ENCODE measurements around the gene EIF2S2. TPM values are rescaled to one million over a fixed set of nuclear protein-coding genes. Genes with fewer than 3 reads are reported as not detected.

The EIF2S2 gene
- total and polyA plus RNA-seq, 2 donors (not counting 1 experiment from before 2014, with no cell fraction given): 11.3 to 26.4 TPM

DNA sequence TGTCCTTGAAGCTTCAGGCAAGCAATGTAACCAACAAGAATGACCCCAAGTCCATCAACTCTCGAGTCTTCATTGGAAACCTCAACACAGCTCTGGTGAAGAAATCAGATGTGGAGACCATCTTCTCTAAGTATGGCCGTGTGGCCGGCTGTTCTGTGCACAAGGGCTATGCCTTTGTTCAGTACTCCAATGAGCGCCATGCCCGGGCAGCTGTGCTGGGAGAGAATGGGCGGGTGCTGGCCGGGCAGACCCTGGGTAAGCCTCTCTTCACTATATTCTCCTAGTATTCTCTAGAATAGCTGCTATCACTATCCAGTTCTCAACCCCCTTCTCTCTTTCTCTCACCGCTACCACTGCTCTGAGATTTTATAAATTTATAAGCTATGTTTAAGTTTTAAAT, 40.0 kb downstream of the EIF2S2 start:
- Mint-ChIP-seq H3K4me3 (no peak overlapping the region), H3K27ac (no peak overlapping the region), H3K9me3 (ENCODE audit: insufficient read depth) (no peaks in the 10 kb centered on the region), H3K4me1 (peaks cover 21% of the 10 kb centered on the region), H3K27me3 (no peaks in the 10 kb centered on the region)
- Histone ChIP-seq H4K20me1 (ENCODE audit: control insufficient read depth, insufficient read depth, low read length, poor library complexity, severe bottlenecking) (peaks cover 85% of the 10 kb centered on the region), H3K9ac (ENCODE audit: low read length) (no peak overlapping the region), H3K79me2 (ENCODE audit: control insufficient read depth, insufficient read depth, low read length) (peaks cover 72% of the 10 kb centered on the region), H3K4me2 (replicated peaks; ENCODE audit: low read depth, low read length, poor library complexity, severe bottlenecking) (no peak overlapping the region), H3K27ac (ENCODE audit: low read length in 2 of 2) (no peak overlapping the region), H3K27me3 (replicated peaks in 1 of 4; ENCODE audit: control extremely low read depth in 1 of 4, control insufficient read depth in 3 of 4, insufficient read depth in 4 of 4, low read length in 3 of 4) (no peaks in the 10 kb centered on the region), H3K4me3 (ENCODE audit: control extremely low read depth in 1 of 5, extremely low read depth in 1 of 5, insufficient read depth in 1 of 5, low read depth in 2 of 5, low read length in 4 of 5) (no peak overlapping the region), H2AFZ (ENCODE audit: insufficient read depth, low read depth, low read length, poor library complexity, severe bottlenecking) (no peak overlapping the region), H3K4me1 (ENCODE audit: control insufficient read depth in 2 of 2, insufficient read depth in 2 of 2, low read length in 2 of 2) (peaks cover 9 to 13% of the 10 kb centered on the region in 2 donors), H3K36me3 (replicated peaks in 1 of 2; ENCODE audit: control extremely low read depth in 1 of 2, control insufficient read depth in 1 of 2, extremely low read depth in 1 of 2, insufficient read depth in 2 of 2, low read length in 1 of 2) (peaks cover 4 to 56% of the 10 kb centered on the region in 2 experiments), H3K9me3 (ENCODE audit: control extremely low read depth in 1 of 3, control insufficient read depth in 2 of 3, insufficient read depth in 1 of 3, low read length in 2 of 3) (no peaks in the 10 kb centered on the region)
- TF ChIP-seq, protein P1, sequence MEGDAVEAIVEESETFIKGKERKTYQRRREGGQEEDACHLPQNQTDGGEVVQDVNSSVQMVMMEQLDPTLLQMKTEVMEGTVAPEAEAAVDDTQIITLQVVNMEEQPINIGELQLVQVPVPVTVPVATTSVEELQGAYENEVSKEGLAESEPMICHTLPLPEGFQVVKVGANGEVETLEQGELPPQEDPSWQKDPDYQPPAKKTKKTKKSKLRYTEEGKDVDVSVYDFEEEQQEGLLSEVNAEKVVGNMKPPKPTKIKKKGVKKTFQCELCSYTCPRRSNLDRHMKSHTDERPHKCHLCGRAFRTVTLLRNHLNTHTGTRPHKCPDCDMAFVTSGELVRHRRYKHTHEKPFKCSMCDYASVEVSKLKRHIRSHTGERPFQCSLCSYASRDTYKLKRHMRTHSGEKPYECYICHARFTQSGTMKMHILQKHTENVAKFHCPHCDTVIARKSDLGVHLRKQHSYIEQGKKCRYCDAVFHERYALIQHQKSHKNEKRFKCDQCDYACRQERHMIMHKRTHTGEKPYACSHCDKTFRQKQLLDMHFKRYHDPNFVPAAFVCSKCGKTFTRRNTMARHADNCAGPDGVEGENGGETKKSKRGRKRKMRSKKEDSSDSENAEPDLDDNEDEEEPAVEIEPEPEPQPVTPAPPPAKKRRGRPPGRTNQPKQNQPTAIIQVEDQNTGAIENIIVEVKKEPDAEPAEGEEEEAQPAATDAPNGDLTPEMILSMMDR (IDR thresholded peaks at IDR 0.05): no peak
- no peak for TF ChIP-seq EZH2 (IDR thresholded peaks at IDR 0.05; ENCODE audit: borderline replicate concordance, insufficient read depth, low read depth, low read length, poor library complexity, severe bottlenecking)
- WGBS (ENCODE audit: insufficient coverage): 100% methylated on average over 4 of the region's 8 CpGs
- ChIA-PET CTCF (interaction anchor here (0.6 to 9.9 kb wide), 5 partner anchors 11 to 225 kb away, joined by 3 to 139 read pairs (median 4); no protein-coding TSS in a partner anchor), POLR2A (no interaction called here)
- intact Hi-C loops (cut with micrococcal nuclease): no loop called here
- no peak for DNase-seq
- no peak for ATAC-seq (ENCODE audit: low read depth)

DNA sequence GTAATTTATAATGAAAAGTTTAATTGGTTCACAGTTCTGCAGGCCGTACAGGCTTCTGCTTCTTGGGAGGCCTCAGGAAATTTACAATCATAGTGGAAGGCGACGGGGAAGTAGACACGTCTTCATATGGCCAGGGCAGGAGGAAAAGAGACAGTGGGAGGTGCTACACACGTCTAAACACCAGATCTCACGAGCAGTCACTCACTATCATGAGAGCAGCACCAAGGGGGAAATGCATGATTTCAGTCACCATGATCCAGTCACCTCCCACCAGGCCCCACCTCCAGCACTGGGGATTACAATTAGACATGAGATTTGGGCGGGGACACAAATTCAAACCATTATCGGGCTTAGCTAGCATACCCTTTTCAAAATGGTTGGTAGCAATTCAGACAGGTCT, 41.2 kb downstream of the EIF2S2 start:
- Histone ChIP-seq H3K4me2 (replicated peaks; ENCODE audit: low read depth, low read length, poor library complexity, severe bottlenecking) (no peak overlapping the region), H3K27me3 (replicated peaks in 1 of 4; ENCODE audit: control extremely low read depth in 1 of 4, control insufficient read depth in 3 of 4, insufficient read depth in 4 of 4, low read length in 3 of 4) (no peaks in the 10 kb centered on the region), H4K20me1 (ENCODE audit: control insufficient read depth, insufficient read depth, low read length, poor library complexity, severe bottlenecking) (peaks cover 78% of the 10 kb centered on the region), H3K79me2 (ENCODE audit: control insufficient read depth, insufficient read depth, low read length) (peaks cover 74% of the 10 kb centered on the region), H3K4me1 (ENCODE audit: control insufficient read depth in 2 of 2, insufficient read depth in 2 of 2, low read length in 2 of 2) (peaks cover 9 to 13% of the 10 kb centered on the region in 2 donors), H3K36me3 (replicated peaks in 1 of 2; ENCODE audit: control extremely low read depth in 1 of 2, control insufficient read depth in 1 of 2, extremely low read depth in 1 of 2, insufficient read depth in 2 of 2, low read length in 1 of 2) (peaks cover 4 to 48% of the 10 kb centered on the region in 2 experiments), H3K9me3 (ENCODE audit: control extremely low read depth in 1 of 3, control insufficient read depth in 2 of 3, insufficient read depth in 1 of 3, low read length in 2 of 3) (no peaks in the 10 kb centered on the region), H3K27ac (ENCODE audit: low read length in 2 of 2) (no peak overlapping the region), H3K4me3 (ENCODE audit: control extremely low read depth in 1 of 5, extremely low read depth in 1 of 5, insufficient read depth in 1 of 5, low read depth in 2 of 5, low read length in 4 of 5) (no peak overlapping the region), H3K9ac (ENCODE audit: low read length) (no peak overlapping the region), H2AFZ (ENCODE audit: insufficient read depth, low read depth, low read length, poor library complexity, severe bottlenecking) (no peak overlapping the region)
- ChIA-PET CTCF (interaction anchor here (1.1 to 9.9 kb wide), 7 partner anchors 58 to 278 kb away, joined by 4 to 139 read pairs (median 15); no protein-coding TSS in a partner anchor), POLR2A (no interaction called here)
- Mint-ChIP-seq H3K27ac (no peak overlapping the region), H3K9me3 (ENCODE audit: insufficient read depth) (no peaks in the 10 kb centered on the region), H3K27me3 (no peaks in the 10 kb centered on the region), H3K4me3 (no peak overlapping the region), H3K4me1 (peaks cover 21% of the 10 kb centered on the region)
- 93% methylated on average over 6 of the region's 8 CpGs for WGBS (ENCODE audit: insufficient coverage)
- DNase-seq (no peak), ATAC-seq (ENCODE audit: low read depth) (no peak)
- intact Hi-C loops (cut with micrococcal nuclease): loop anchor here (1.0 kb wide), 3 partner anchors 156 to 279 kb away; no protein-coding TSS in a partner anchor
- no peak for TF ChIP-seq EZH2 (IDR thresholded peaks at IDR 0.05; ENCODE audit: borderline replicate concordance, insufficient read depth, low read depth, low read length, poor library complexity, severe bottlenecking)
- TF ChIP-seq, protein P1 (IDR thresholded peaks at IDR 0.05): no peak
